ENCODE results near the gene GLYR1. TPM values are rescaled to one million over a fixed set of nuclear protein-coding genes. Genes with fewer than 3 reads are reported as not detected.

Gene GLYR1
- total and polyA plus RNA-seq, 2 experiments from 2014 or later, result 59.9 to 105 TPM

- H3K4me2 ChIP-seq, result no peak overlapping the region
- TF ChIP-seq CREB1 (CRISPR knock-in tag; IDR thresholded peaks at IDR 0.05; ENCODE audit: low read depth) (no peak), ETS1 (IDR thresholded peaks at IDR 0.05) (no peak), POLR2AphosphoS5 (IDR thresholded peaks at IDR 0.05; ENCODE audit: low read depth) (no peak), EZH2phosphoT487 (IDR thresholded peaks at IDR 0.05; ENCODE audit: unreplicated experiment) (no peak), ZNF114 (CRISPR knock-in tag; IDR thresholded peaks at IDR 0.05) (no peak), ZNF331 (CRISPR knock-in tag; IDR thresholded peaks at IDR 0.05; ENCODE audit: low read depth) (no peak), ZNF462 (CRISPR knock-in tag; IDR thresholded peaks at IDR 0.05) (no peak), EZH2 (IDR thresholded peaks at IDR 0.05; ENCODE audit: low read depth, unreplicated experiment) (no peak), JUNB (IDR thresholded peaks at IDR 0.05; ENCODE audit: unreplicated experiment) (no peak), NANOG (IDR thresholded peaks at IDR 0.05; ENCODE audit: borderline replicate concordance) (no peak), REST (IDR thresholded peaks at IDR 0.05; ENCODE audit: unreplicated experiment) (no peak), STAT1 (IDR thresholded peaks at IDR 0.05; ENCODE audit: unreplicated experiment) (no peak)
- TF ChIP-seq, protein P1, sequence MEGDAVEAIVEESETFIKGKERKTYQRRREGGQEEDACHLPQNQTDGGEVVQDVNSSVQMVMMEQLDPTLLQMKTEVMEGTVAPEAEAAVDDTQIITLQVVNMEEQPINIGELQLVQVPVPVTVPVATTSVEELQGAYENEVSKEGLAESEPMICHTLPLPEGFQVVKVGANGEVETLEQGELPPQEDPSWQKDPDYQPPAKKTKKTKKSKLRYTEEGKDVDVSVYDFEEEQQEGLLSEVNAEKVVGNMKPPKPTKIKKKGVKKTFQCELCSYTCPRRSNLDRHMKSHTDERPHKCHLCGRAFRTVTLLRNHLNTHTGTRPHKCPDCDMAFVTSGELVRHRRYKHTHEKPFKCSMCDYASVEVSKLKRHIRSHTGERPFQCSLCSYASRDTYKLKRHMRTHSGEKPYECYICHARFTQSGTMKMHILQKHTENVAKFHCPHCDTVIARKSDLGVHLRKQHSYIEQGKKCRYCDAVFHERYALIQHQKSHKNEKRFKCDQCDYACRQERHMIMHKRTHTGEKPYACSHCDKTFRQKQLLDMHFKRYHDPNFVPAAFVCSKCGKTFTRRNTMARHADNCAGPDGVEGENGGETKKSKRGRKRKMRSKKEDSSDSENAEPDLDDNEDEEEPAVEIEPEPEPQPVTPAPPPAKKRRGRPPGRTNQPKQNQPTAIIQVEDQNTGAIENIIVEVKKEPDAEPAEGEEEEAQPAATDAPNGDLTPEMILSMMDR (conservative IDR thresholded peaks at IDR 0.05; ENCODE audit: low read depth in 2 of 2), result no peak
- H3F3A ChIP-seq (replicated peaks; ENCODE audit: low read depth), result peaks cover 10% of the 10 kb centered on the region
- Mint-ChIP-seq H3K27me3 (ENCODE audit: insufficient read depth, low read depth, poor library complexity) (peaks cover 2% of the 10 kb centered on the region), H3K9me3 (no peaks in the 10 kb centered on the region), H3K36me3 (ENCODE audit: low read depth) (peaks cover 36% of the 10 kb centered on the region), H3K4me1 (peaks cover 28% of the 10 kb centered on the region; the same call in 2 of the 3 replicates), H3K27ac (peak overlapping the region; percentile 21; the same call in 1 of the 2 replicates), H3K4me3 (no peak overlapping the region; the same call in 2 of the 3 replicates)
- no peaks in the 10 kb centered on the region for H3K27me3 ChIP-seq (ENCODE audit: insufficient read depth)
- peaks cover 77% of the 10 kb centered on the region for H3K79me2 ChIP-seq (replicated peaks; ENCODE audit: insufficient read depth)
- no peak for ATAC-seq
- 0 out of 2 replicates have a peak overlapping the region, but pooled peaks have one; percentile 15 for H3K27ac ChIP-seq (ENCODE audit: low read depth)
- H3K9me2 ChIP-seq (ENCODE audit: insufficient read depth), result no peaks in the 10 kb centered on the region
- H3K36me3 ChIP-seq (ENCODE audit: insufficient read depth), result peaks cover 10% of the 10 kb centered on the region; the same call in 1 of the 2 replicates
- H4K20me1 ChIP-seq (replicated peaks; ENCODE audit: insufficient read depth), result peaks cover 38% of the 10 kb centered on the region
- no peak for DNase-seq (ENCODE audit: low spot score)
- H2AFZ ChIP-seq, result no peak overlapping the region
- H3K4me3 ChIP-seq, result no peak overlapping the region
- peaks cover 11% of the 10 kb centered on the region for H3K4me1 ChIP-seq (ENCODE audit: insufficient read depth)
Measured at GRCh38 chr16:4850211-4850610, 3.1 kb upstream of the GLYR1 start.

Data from GM23338 (cell line).